Osteoblast (primary cell): ENCODE data around the gene PHLPP1. TPM values are rescaled to one million over a fixed set of nuclear protein-coding genes. Genes with fewer than 3 reads are reported as not detected.
"Not testable (repeated sequence)": the region's sequence is repeated elsewhere in the genome, so short reads cannot be mapped to it uniquely, and the experiment has no call there.

Experiments
- DNase-seq: peaks from one replicate; pipeline ENCODE4 v3.0.0; 2011; ENCODE audit warnings: low spot score, mixed read lengths; ENCODE audit not compliant: insufficient read length; ENCODE audit errors: missing footprints
- H2AFZ ChIP-seq: 2 replicates; pipeline ENCODE4 v1.6.0; 2011; ENCODE audit warnings: mild to moderate bottlenecking, low read length
- H3K27ac ChIP-seq: 2 replicates; pipeline ENCODE4 v1.5.1; 2011; ENCODE audit warnings: mild to moderate bottlenecking, low read depth, low read length, moderate library complexity
- H3K27me3 ChIP-seq: 2 replicates; pipeline ENCODE4 v1.6.0; 2012; ENCODE audit warnings: mild to moderate bottlenecking, control low read depth, inconsistent platforms, low read length, moderate library complexity; ENCODE audit not compliant: insufficient read depth
- H3K36me3 ChIP-seq: 2 replicates; pipeline ENCODE4 v1.5.1; 2011; ENCODE audit warnings: mild to moderate bottlenecking, low read length, control low read depth, moderate library complexity; ENCODE audit not compliant: insufficient read depth
- H3K4me1 ChIP-seq: 2 replicates; pipeline ENCODE4 v1.5.1; 2011; ENCODE audit warnings: mild to moderate bottlenecking, low read length, control low read depth, moderate library complexity; ENCODE audit not compliant: insufficient read depth
- H3K4me2 ChIP-seq: 2 replicates; pipeline ENCODE4 v1.6.0; 2011; ENCODE audit warnings: mild to moderate bottlenecking, low read length; ENCODE audit not compliant: insufficient read depth
- H3K4me3 ChIP-seq: fragments of 200-600 bp; sonication (generic); 3 replicates; pipeline ENCODE4 v1.5.1; 2012; ENCODE audit warnings: mild to moderate bottlenecking, low read length, inconsistent platforms; ENCODE audit not compliant: insufficient read depth
- H3K79me2 ChIP-seq: 2 replicates; pipeline ENCODE4 v1.6.0; 2012; ENCODE audit warnings: mild to moderate bottlenecking, low read length, control low read depth, inconsistent platforms; ENCODE audit not compliant: insufficient read depth
- H3K9me3 ChIP-seq: 2 replicates; pipeline ENCODE4 v1.5.1; 2011; ENCODE audit warnings: low read depth, low read length, control low read depth
- H4K20me1 ChIP-seq: 2 replicates; pipeline ENCODE4 v1.6.0; 2012; ENCODE audit warnings: mild to moderate bottlenecking, low read length, control low read depth; ENCODE audit not compliant: insufficient read depth
- total RNA-seq: library from RNA; depleted of rRNA; stranded (reverse); fragments of >200 nt; gene quantifications from 2 replicates; pipeline ENCODE4 v1.2.3, GENCODE V29; 2012
- TF ChIP-seq, protein P1 (sequence below): IDR thresholded peaks from 2 replicates; pipeline ENCODE4 v1.5.1; 2011; ENCODE audit warnings: mild to moderate bottlenecking, low read depth, low read length, moderate library complexity; ENCODE audit errors: extremely low read depth

The PHLPP1 gene
- total RNA-seq, 1 donor = 6.9 TPM

DNA sequence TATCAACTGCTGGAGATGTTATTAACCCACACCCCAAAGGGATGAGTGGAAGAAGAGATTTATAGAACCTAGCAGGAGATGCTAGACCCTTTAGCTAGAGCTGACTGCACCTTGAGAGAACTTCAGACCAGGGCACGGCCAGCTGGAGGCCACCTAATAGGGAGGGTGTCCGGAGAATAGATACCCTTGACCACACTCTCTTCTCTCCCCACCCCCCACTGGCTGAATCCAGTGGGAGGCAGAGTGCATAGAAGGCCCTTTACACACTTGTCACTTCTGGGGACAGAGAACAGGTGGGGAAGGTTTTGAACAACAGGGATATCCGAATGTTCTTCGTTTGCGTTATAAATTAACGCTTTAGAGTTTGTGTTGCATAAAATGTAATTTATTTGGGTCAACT, 84.6 kb downstream of the PHLPP1 start:
- TF ChIP-seq, protein P1, sequence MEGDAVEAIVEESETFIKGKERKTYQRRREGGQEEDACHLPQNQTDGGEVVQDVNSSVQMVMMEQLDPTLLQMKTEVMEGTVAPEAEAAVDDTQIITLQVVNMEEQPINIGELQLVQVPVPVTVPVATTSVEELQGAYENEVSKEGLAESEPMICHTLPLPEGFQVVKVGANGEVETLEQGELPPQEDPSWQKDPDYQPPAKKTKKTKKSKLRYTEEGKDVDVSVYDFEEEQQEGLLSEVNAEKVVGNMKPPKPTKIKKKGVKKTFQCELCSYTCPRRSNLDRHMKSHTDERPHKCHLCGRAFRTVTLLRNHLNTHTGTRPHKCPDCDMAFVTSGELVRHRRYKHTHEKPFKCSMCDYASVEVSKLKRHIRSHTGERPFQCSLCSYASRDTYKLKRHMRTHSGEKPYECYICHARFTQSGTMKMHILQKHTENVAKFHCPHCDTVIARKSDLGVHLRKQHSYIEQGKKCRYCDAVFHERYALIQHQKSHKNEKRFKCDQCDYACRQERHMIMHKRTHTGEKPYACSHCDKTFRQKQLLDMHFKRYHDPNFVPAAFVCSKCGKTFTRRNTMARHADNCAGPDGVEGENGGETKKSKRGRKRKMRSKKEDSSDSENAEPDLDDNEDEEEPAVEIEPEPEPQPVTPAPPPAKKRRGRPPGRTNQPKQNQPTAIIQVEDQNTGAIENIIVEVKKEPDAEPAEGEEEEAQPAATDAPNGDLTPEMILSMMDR = no peak
- Histone ChIP-seq H3K9me3 (no peaks in the 10 kb centered on the region), H3K79me2 (peaks cover 7% of the 10 kb centered on the region), H3K36me3 (no peaks in the 10 kb centered on the region), H4K20me1 (no peaks in the 10 kb centered on the region), H3K4me2 (no peak overlapping the region), H3K27ac (no peak overlapping the region), H3K4me1 (no peaks in the 10 kb centered on the region), H3K4me3 (no peak overlapping the region), H3K27me3 (no peaks in the 10 kb centered on the region), H2AFZ (no peak overlapping the region)
- DNase-seq = no peak

DNA sequence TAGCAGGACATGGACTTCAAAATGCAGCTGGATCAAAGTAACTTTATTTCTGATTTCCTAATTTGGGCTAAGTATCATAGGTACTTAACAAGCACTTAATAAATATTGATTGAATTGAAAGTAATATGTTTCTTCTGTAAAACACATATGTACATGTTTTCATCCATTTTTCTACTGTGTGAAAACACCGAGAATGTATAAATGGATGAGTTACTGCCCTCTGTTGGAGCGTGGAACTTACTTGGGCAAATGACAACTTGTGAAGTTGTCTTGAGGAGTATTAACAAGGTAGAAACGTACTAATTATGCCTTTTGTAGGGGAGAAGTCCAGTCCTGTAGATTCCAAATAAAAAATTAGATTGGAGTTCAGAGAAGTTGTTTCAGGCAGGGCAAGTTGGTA, 87.2 kb downstream of the PHLPP1 start:
- H3K27me3 ChIP-seq = no peaks in the 10 kb centered on the region
- H3K27ac ChIP-seq = no peak overlapping the region
- H3K79me2 ChIP-seq = no peaks in the 10 kb centered on the region
- no peaks in the 10 kb centered on the region for H3K36me3 ChIP-seq
- H3K9me3 ChIP-seq = no peaks in the 10 kb centered on the region
- no peak overlapping the region for H3K4me2 ChIP-seq
- no peaks in the 10 kb centered on the region for H3K4me1 ChIP-seq
- no peaks in the 10 kb centered on the region for H4K20me1 ChIP-seq
- H2AFZ ChIP-seq = no peak overlapping the region
- DNase-seq = no peak
- no peak overlapping the region for H3K4me3 ChIP-seq
- TF ChIP-seq, protein P1 = peak; percentile 50

DNA sequence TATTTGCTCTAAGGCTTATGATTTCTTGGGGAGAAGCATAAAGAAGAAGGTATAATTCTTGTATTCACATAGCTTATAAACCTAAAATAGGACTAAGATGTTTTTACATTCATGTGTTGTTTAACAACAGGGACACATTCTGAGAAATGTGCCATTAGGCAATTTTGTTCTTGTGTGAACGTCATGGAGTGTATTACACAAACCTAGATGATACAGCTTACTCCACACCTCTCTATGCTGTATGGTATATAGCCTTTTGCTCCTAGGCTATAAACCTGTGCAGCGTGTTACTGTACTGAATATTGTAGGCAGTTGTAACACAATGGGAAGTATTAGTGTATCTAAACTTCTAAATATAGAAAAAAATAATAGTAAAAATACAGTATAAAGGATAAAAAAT, 92.1 kb downstream of the PHLPP1 start:
- Histone ChIP-seq H3K27me3 (no peaks in the 10 kb centered on the region), H3K36me3 (no peaks in the 10 kb centered on the region), H3K4me2 (no peak overlapping the region), H3K4me3 (no peak overlapping the region), H3K4me1 (no peaks in the 10 kb centered on the region), H2AFZ (no peak overlapping the region), H4K20me1 (no peaks in the 10 kb centered on the region), H3K79me2 (no peaks in the 10 kb centered on the region), H3K27ac (no peak overlapping the region), H3K9me3 (no peaks in the 10 kb centered on the region)
- DNase-seq = no peak
- TF ChIP-seq, protein P1 = no peak

DNA sequence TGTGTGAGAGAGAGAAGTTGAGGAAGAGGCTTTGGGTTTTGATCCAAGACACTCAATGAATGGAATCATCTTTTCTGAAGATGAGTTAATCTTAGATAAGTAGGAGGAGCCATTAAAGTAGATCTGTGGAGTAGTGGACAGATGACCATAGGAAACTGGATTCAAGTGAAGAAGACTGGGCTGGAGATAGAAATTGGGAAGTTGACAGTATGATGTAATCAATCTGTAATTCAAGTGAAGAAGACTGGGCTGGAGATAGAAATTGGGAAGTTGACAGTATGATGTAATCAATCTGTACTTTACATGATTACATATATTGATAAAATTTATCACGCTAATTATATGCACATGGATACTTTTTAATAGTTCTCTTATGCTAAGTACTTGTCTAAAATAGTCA, 92.8 kb downstream of the PHLPP1 start:
- no peak overlapping the region for H3K4me3 ChIP-seq
- H4K20me1 ChIP-seq = no peaks in the 10 kb centered on the region
- H3K27me3 ChIP-seq = no peaks in the 10 kb centered on the region
- H3K4me1 ChIP-seq = no peaks in the 10 kb centered on the region
- no peaks in the 10 kb centered on the region for H3K79me2 ChIP-seq
- no peak overlapping the region for H3K4me2 ChIP-seq
- no peak for DNase-seq
- TF ChIP-seq, protein P1 = no peak
- no peaks in the 10 kb centered on the region for H3K9me3 ChIP-seq
- no peaks in the 10 kb centered on the region for H3K36me3 ChIP-seq
- H2AFZ ChIP-seq = no peak overlapping the region
- H3K27ac ChIP-seq = no peak overlapping the region

DNA sequence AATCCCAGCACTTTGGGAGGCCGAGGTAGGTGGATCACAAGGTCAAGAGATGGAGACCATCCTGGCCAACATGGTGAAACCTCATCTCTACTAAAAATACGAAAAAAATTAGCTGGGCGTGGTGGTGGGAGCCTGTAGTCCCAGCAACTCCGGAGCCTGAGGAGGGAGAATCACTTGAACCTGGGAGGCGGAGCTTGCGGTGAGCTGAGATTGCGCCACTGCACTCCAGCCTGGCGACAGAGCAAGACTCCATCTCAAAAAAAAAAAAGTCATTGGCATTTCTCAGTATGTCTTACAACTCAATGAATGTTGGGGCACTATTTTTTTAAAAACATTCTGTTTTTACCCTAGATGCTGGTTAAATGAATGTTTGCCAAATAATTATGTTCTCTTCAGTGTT, 94.1 kb downstream of the PHLPP1 start:
- H3K27me3 ChIP-seq, H3K4me2 ChIP-seq, H3K9me3 ChIP-seq, H3K27ac ChIP-seq, H3K36me3 ChIP-seq, H3K79me2 ChIP-seq, H3K4me1 ChIP-seq, H4K20me1 ChIP-seq, H3K4me3 ChIP-seq, DNase-seq, H2AFZ ChIP-seq: not testable (repeated sequence)
